PC-9 (cell line): ENCODE data around the gene SLC1A7. TPM values are rescaled to one million over a fixed set of nuclear protein-coding genes. Genes with fewer than 3 reads are reported as not detected.

Experiments used
- BruUV-seq: library from RNA; stranded (reverse); fragments of 400-500 nt; replicated peaks from 2 replicates; lab custom pipeline; 2021; lab: Mats Ljungman, UMichigan
- CTCF ChIA-PET: fragments of 300-600 bp; sonication (Branson Sonifier 250); formaldehyde crosslinking; loops from one replicate; lab custom pipeline; 2022; ENCODE audit warnings: antibody characterized with exemption; lab: Charles Lee
- POLR2A ChIA-PET: fragments of 300-600 bp; sonication (Branson Sonifier 250); formaldehyde crosslinking; loops from one replicate; lab custom pipeline; 2022; ENCODE audit warnings: antibody characterized with exemption; ENCODE audit not compliant: unreplicated experiment; lab: Charles Lee
- DNase-seq, 2 experiments: peaks; one replicate each; pipeline versions ENCODE4 v3.0.0 to v3.0.0-alpha.2; 2015 to 2022; ENCODE audit warnings: mixed read lengths in 1 of 2
- H2AFZ ChIP-seq: fragments of 200-600 bp; sonication (generic); 2 replicates; pipeline ENCODE4 v1.8.1; 2017; ENCODE audit warnings: antibody characterized with exemption
- H3F3A ChIP-seq: fragments of 200-600 bp; sonication (generic); 2 replicates; pipeline ENCODE4 v1.8.1; 2017; ENCODE audit warnings: antibody characterized with exemption, mild to moderate bottlenecking, low read depth; ENCODE audit not compliant: insufficient read depth
- H3K27ac ChIP-seq: fragments of 200-600 bp; sonication (generic); 2 replicates; pipeline ENCODE4 v1.6.1; 2016; ENCODE audit warnings: mixed run types
- H3K27me3 ChIP-seq: fragments of 200-600 bp; sonication (generic); 2 replicates; pipeline ENCODE4 v1.6.1; 2016; ENCODE audit warnings: low read depth, mixed run types; ENCODE audit not compliant: insufficient read depth
- H3K36me3 ChIP-seq: fragments of 200-600 bp; sonication (generic); 2 replicates; pipeline ENCODE4 v1.6.1; 2016; ENCODE audit warnings: low read depth, mixed run types
- H3K4me1 ChIP-seq: fragments of 200-600 bp; sonication (generic); replicated peaks from 2 replicates; pipeline ENCODE4 v1.6.1; 2016; ENCODE audit warnings: mixed run types; ENCODE audit not compliant: insufficient read depth
- H3K4me2 ChIP-seq: fragments of 200-600 bp; sonication (generic); 2 replicates; pipeline ENCODE4 v1.6.1; 2017; ENCODE audit warnings: mixed run types
- H3K4me3 ChIP-seq: fragments of 200-600 bp; sonication (generic); 2 replicates; pipeline ENCODE4 v1.6.1; 2016; ENCODE audit warnings: mixed run types
- H3K79me2 ChIP-seq: fragments of 200-600 bp; sonication (generic); 2 replicates; pipeline ENCODE4 v1.6.1; 2017; ENCODE audit warnings: low read depth, mixed run types
- H3K9me2 ChIP-seq: fragments of 200-600 bp; sonication (generic); 2 replicates; pipeline ENCODE4 v1.8.1; 2017; ENCODE audit warnings: mild to moderate bottlenecking; ENCODE audit not compliant: insufficient read depth
- H3K9me3 ChIP-seq: fragments of 200-600 bp; sonication (generic); 2 replicates; pipeline ENCODE4 v1.8.1; 2016; ENCODE audit warnings: low read depth; ENCODE audit not compliant: insufficient read depth
- H4K20me1 ChIP-seq: fragments of 200-600 bp; sonication (generic); 2 replicates; pipeline ENCODE4 v1.8.1; 2017; ENCODE audit not compliant: insufficient read depth
- EZH2 ChIP-seq: fragments of 200-600 bp; sonication (generic); IDR thresholded peaks from 2 replicates; pipeline ENCODE4 v1.8.0; 2017; ENCODE audit warnings: antibody characterized with exemption, low read depth
- intact Hi-C: fragments of 100-400 bp; cut with micrococcal nuclease; formaldehyde crosslinking; loops from one replicate; pipeline ENCODE4 v1.10.0; 2022; ENCODE audit not compliant: unreplicated experiment
- total RNA-seq: library from RNA; stranded (reverse); gene quantifications from 2 replicates; pipeline ENCODE4 v1.2.3, GENCODE V29; 2021
- TF ChIP-seq, protein P1 (sequence below): fragments of 200-600 bp; sonication (generic); conservative IDR thresholded peaks from 2 replicates; pipeline ENCODE4 v1.6.1; 2017; ENCODE audit warnings: mixed run types, antibody characterized with exemption, mild to moderate bottlenecking, moderate library complexity

The SLC1A7 gene
- total RNA-seq, 1 experiment from 2014 or later, result not detected

DNA sequence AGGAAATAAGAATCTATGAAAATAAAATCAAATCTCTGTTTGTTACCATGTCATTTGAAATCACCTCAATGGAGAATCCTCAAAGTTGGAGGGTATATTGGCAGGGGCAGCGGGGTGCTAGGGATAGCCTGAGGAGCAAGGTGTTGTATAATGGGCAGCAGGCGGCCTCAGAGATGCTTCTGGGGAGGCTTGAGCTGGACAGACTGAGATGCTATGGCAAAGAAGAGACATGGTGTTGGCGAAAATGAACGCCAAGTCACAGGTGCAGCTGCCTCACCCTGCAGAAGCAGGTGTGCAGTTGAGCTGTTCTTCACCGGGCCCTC lies 3.1 kb upstream of the SLC1A7 start:
- H3K4me2 ChIP-seq, result peak overlapping the region; percentile 61

GRCh38 chr1:53145051-53145600 lies 2.7 kb upstream of the SLC1A7 start:
- H3F3A ChIP-seq, result peaks cover 15% of the 10 kb centered on the region; the same call in 1 of the 2 replicates
- H3K4me3 ChIP-seq, result no peak overlapping the region
- H4K20me1 ChIP-seq, result no peaks in the 10 kb centered on the region
- intact Hi-C loops, result no loop called here
- no peak for DNase-seq
- H3K27me3 ChIP-seq, result no peaks in the 10 kb centered on the region
- peak overlapping the region; percentile 36; the same call in 1 of the 2 replicates for H3K27ac ChIP-seq
- no peaks in the 10 kb centered on the region for H3K79me2 ChIP-seq
- CTCF ChIA-PET, result no interaction called here
- no peak overlapping the region for H3K4me2 ChIP-seq
- H2AFZ ChIP-seq, result no peak overlapping the region
- no peaks in the 10 kb centered on the region for H3K36me3 ChIP-seq
- TF ChIP-seq, protein P1, sequence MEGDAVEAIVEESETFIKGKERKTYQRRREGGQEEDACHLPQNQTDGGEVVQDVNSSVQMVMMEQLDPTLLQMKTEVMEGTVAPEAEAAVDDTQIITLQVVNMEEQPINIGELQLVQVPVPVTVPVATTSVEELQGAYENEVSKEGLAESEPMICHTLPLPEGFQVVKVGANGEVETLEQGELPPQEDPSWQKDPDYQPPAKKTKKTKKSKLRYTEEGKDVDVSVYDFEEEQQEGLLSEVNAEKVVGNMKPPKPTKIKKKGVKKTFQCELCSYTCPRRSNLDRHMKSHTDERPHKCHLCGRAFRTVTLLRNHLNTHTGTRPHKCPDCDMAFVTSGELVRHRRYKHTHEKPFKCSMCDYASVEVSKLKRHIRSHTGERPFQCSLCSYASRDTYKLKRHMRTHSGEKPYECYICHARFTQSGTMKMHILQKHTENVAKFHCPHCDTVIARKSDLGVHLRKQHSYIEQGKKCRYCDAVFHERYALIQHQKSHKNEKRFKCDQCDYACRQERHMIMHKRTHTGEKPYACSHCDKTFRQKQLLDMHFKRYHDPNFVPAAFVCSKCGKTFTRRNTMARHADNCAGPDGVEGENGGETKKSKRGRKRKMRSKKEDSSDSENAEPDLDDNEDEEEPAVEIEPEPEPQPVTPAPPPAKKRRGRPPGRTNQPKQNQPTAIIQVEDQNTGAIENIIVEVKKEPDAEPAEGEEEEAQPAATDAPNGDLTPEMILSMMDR, result no peak
- no peak for TF ChIP-seq EZH2
- POLR2A ChIA-PET, result interaction anchor here (0.6 kb wide), 1 partner anchor 14 kb away, joined by 9 read pairs; no protein-coding TSS in a partner anchor
- H3K4me1 ChIP-seq, result peaks cover 36% of the 10 kb centered on the region
- no TSS peak for BruUV-seq
- H3K9me2 ChIP-seq, result no peaks in the 10 kb centered on the region
- no peaks in the 10 kb centered on the region for H3K9me3 ChIP-seq

More for the DNA sequence above, 3.1 kb upstream of the SLC1A7 start:
- POLR2A ChIA-PET, result interaction anchor here (0.6 to 1.0 kb wide), 3 partner anchors 14 to 98 kb away, joined by 5 to 9 read pairs (median 7); no protein-coding TSS in a partner anchor
- Histone ChIP-seq H3K4me3 (no peak overlapping the region), H3K36me3 (no peaks in the 10 kb centered on the region), H3K27me3 (no peaks in the 10 kb centered on the region), H3F3A (peaks cover 10% of the 10 kb centered on the region; the same call in 1 of the 2 replicates), H3K79me2 (no peaks in the 10 kb centered on the region), H3K27ac (peak overlapping the region; percentile 36), H3K4me1 (peaks cover 32% of the 10 kb centered on the region), H3K9me3 (no peaks in the 10 kb centered on the region), H2AFZ (no peak overlapping the region), H4K20me1 (no peaks in the 10 kb centered on the region), H3K9me2 (no peaks in the 10 kb centered on the region)
- intact Hi-C loops, result no loop called here
- CTCF ChIA-PET, result no interaction called here
- TF ChIP-seq, protein P1, result no peak
- no peak for DNase-seq
- BruUV-seq, result no TSS peak

- intact Hi-C loops, result no loop called here
- no peaks in the 10 kb centered on the region for H3K9me2 ChIP-seq
- no peaks in the 10 kb centered on the region for H4K20me1 ChIP-seq
- peaks cover 21% of the 10 kb centered on the region; the same call in 1 of the 2 replicates for H3F3A ChIP-seq
- no peaks in the 10 kb centered on the region for H3K27me3 ChIP-seq
- no peak overlapping the region for H3K4me2 ChIP-seq
- no peaks in the 10 kb centered on the region for H3K9me3 ChIP-seq
- no peak overlapping the region for H2AFZ ChIP-seq
- BruUV-seq, result no TSS peak
- no peak overlapping the region for H3K27ac ChIP-seq
- peaks cover 43% of the 10 kb centered on the region for H3K4me1 ChIP-seq
- ChIA-PET CTCF (no interaction called here), POLR2A (no interaction called here)
- TF ChIP-seq, protein P1, result no peak
- TF ChIP-seq EZH2, result no peak
- no peak for DNase-seq
- no peaks in the 10 kb centered on the region for H3K79me2 ChIP-seq
- H3K4me3 ChIP-seq, result no peak overlapping the region
- no peaks in the 10 kb centered on the region for H3K36me3 ChIP-seq
Measured at GRCh38 chr1:53144201-53144600, 1.8 kb upstream of the SLC1A7 start.
